ENCODE results near the gene TRABD2B. TPM values are rescaled to one million over a fixed set of nuclear protein-coding genes. Genes with fewer than 3 reads are reported as not detected.

TRABD2B gene
- total RNA-seq, 2 experiments from 2014 or later = not detected

DNA sequence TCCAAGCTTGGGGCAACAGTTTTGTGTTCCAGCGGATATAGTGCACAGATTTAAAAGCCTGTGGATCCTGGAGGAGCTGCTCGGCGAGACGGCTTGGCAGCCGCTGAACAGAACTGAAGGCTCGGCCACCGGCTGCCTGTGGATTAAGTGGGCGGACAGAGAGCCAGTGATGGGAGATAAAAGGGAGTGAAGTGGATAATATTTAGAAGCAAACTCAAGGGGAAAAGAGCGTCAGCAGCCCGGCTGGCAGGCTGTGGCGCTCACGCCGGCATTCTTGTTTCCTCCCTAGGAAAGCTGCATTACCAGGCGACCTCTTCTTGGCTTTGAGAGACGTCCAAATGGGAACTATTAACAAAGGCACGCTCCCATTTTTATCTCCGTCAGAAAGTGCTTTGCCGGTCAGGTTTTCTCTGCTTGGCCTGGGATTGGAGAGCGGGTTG is 10.4 kb downstream of the TRABD2B start:
- POLR2A ChIA-PET = no interaction called here
- H3K4me1 Mint-ChIP-seq (ENCODE audit: low read depth) = peaks cover 3% of the 10 kb centered on the region
- H3K4me3 Mint-ChIP-seq = no peak overlapping the region
- no peak overlapping the region for H3K27ac Mint-ChIP-seq
- DNase-seq = no peak
- H3K36me3 Mint-ChIP-seq (ENCODE audit: low read depth) = no peaks in the 10 kb centered on the region
- CTCF ChIA-PET = interaction anchor here (1.2 kb wide), 1 partner anchor 10 kb away, joined by 3 read pairs; the partner anchor contains the start of gene TRABD2B
- H3K9me3 Mint-ChIP-seq (ENCODE audit: insufficient read depth) = no peaks in the 10 kb centered on the region
- peaks cover 53% of the 10 kb centered on the region for H3K27me3 Mint-ChIP-seq (ENCODE audit: low read depth)
- ATAC-seq = no peak

DNA sequence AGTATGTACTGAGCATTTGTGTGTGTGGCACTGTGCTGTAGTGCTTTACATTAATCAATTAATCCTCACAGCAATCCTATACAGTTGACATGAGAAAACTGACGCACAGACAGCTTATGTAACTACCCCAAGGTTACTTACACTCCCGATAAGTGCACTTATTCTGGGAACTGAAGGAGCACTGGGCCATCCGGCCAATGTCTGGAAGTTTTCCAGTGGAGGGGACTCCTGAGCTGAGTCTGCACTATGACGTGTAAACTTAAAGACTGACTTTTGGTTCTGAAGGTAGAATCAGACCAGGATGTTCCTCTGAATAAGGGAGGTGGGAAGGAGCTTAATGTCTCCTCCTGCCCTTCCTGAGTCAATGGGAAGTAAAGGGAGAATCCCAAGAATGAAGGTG is 12.2 kb downstream of the TRABD2B start:
- no peak overlapping the region for H3K27ac Mint-ChIP-seq
- DNase-seq = no peak
- no peak for ATAC-seq
- no peak overlapping the region for H3K4me3 Mint-ChIP-seq
- peaks cover 47% of the 10 kb centered on the region for H3K27me3 Mint-ChIP-seq (ENCODE audit: low read depth)
- POLR2A ChIA-PET = no interaction called here
- peaks cover 3% of the 10 kb centered on the region for H3K4me1 Mint-ChIP-seq (ENCODE audit: low read depth)
- CTCF ChIA-PET = interaction anchor here (0.7 kb wide), 1 partner anchor 13 kb away, joined by 3 read pairs; the partner anchor contains the start of gene TRABD2B
- no peaks in the 10 kb centered on the region for H3K36me3 Mint-ChIP-seq (ENCODE audit: low read depth)
- no peaks in the 10 kb centered on the region for H3K9me3 Mint-ChIP-seq (ENCODE audit: insufficient read depth)

DNA sequence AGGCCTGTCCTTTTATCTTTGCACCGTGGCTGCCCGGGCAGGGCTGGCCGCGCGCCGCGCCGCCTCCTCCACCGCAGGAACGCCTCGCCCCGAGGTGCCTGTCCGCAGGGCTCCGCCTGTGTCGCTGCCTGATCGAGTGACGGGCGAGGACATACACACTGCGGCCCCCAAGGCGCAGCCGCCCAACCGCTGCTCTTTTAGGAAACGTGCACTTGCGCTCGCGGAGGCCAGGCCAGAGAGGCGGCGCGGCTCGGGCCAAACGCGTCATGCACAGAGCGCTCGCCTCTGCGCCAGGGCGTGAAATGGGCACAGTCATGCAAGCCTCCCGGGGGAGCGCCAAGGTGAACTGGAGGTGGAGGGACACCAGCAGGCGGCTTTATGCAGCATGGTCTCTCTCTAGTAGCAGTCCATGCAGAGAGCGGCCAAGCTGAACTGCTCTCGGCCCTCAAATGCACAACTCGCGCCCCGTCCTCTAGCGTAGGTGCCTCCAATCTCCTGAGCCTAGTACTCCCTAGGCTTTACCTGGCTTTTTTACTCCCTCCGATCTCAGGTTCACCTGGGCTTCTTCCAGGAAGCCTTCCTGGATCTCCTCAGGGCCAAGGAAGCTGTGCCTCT is 12.9 kb downstream of the TRABD2B start:
- peaks cover 47% of the 10 kb centered on the region for H3K27me3 Mint-ChIP-seq (ENCODE audit: low read depth)
- ChIA-PET CTCF (no interaction called here), POLR2A (no interaction called here)
- H3K27ac Mint-ChIP-seq = no peak overlapping the region
- no peaks in the 10 kb centered on the region for H3K36me3 Mint-ChIP-seq (ENCODE audit: low read depth)
- DNase-seq (no peak), ATAC-seq (no peak)
- no peak overlapping the region for H3K4me3 Mint-ChIP-seq
- H3K9me3 Mint-ChIP-seq (ENCODE audit: insufficient read depth) = no peaks in the 10 kb centered on the region
- peaks cover 3% of the 10 kb centered on the region for H3K4me1 Mint-ChIP-seq (ENCODE audit: low read depth)

DNA sequence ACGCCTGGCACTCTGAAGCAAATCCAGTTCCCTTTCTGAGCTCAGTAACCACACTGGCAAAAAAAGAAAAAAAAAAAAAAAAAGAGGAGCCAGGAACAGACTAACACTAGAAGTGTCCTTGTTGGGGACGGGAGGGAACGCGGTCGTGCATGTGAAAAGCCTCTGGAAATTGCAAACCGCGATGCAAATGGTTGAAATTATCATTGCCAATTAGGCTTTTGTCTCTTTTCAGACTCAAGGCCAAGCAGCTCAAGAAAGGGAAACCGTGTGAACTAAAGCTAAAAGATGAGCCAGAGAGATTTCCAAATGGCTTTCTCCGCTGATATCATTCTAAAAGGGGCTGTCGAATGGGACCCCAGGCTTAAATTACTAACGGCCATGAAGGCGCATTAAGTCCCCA is 13.5 kb downstream of the TRABD2B start:
- peaks cover 3% of the 10 kb centered on the region for H3K4me1 Mint-ChIP-seq (ENCODE audit: low read depth)
- CTCF ChIA-PET = no interaction called here
- H3K27me3 Mint-ChIP-seq (ENCODE audit: low read depth) = peaks cover 45% of the 10 kb centered on the region

DNA sequence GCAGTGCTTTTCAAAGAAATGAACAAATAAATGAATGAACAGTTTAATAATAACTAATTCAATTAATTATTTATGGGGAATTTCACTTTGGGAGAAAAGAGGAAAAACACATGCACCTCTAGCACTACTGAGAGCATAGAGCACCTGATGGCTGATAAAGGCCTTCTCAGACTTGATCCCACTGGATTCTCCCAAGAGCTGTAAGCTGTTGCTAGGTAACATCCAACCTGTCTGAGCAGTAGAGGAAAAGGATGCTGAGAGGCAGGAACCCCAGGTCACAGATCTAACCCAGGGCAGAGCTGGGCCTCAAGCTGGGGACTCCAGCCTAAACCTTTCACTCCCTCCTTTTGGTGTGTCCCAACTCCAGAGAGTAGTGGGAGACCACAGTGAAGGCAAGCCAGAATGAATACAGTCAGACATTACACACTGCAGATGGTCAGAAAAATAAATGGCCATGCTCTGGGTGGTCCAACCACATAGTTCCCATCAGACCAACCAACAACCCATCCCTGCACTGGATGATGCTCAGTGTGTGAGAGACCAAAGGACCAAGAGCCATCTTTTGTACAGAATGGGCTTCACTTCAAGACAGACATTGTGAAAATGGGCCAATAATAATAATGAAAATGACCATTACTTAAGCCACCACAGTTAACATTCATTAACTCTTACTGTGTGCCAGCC is 15.4 kb downstream of the TRABD2B start:
- no peaks in the 10 kb centered on the region for H3K9me3 Mint-ChIP-seq (ENCODE audit: insufficient read depth)
- CTCF ChIA-PET = no interaction called here

More for the DNA sequence above, 13.5 kb downstream of the TRABD2B start:
- Mint-ChIP-seq H3K36me3 (ENCODE audit: low read depth) (no peaks in the 10 kb centered on the region), H3K4me3 (no peak overlapping the region), H3K9me3 (ENCODE audit: insufficient read depth) (no peaks in the 10 kb centered on the region), H3K27ac (no peak overlapping the region)
- POLR2A ChIA-PET = no interaction called here
- DNase-seq (no peak), ATAC-seq (no peak)

DNA sequence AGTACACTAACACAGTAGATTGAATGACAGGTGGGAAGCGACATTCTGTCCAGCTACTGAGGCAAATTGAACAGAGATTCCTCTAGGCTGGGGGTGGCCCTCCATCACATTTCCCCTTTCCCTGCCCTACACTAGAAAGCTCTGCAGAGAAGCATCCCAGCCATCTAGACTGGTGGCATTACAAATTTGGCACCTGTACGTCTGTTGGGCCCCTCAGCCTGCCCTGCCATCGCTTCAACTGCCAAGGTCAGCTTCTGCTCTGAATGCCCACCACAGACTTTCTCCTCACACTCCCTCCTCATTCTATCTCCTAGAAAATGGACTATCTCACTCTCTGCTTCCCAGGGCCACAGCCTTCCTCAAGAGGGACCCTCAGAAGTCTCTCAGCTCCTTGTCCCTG is 16.7 kb downstream of the TRABD2B start:
- no peaks in the 10 kb centered on the region for H3K36me3 Mint-ChIP-seq (ENCODE audit: low read depth)
- no peaks in the 10 kb centered on the region for H3K9me3 Mint-ChIP-seq (ENCODE audit: insufficient read depth)
- H3K4me1 Mint-ChIP-seq (ENCODE audit: low read depth) = peaks cover 3% of the 10 kb centered on the region
- no peak for ATAC-seq
- H3K27me3 Mint-ChIP-seq (ENCODE audit: low read depth) = peaks cover 31% of the 10 kb centered on the region
- H3K27ac Mint-ChIP-seq = no peak overlapping the region
- no peak for DNase-seq
- ChIA-PET POLR2A (no interaction called here), CTCF (interaction anchor here (0.8 kb wide), 1 partner anchor 17 kb away, joined by 3 read pairs; the partner anchor contains the start of gene TRABD2B)
- no peak overlapping the region for H3K4me3 Mint-ChIP-seq

More for the DNA sequence above, 15.4 kb downstream of the TRABD2B start:
- H3K27me3 Mint-ChIP-seq (ENCODE audit: low read depth) = peaks cover 43% of the 10 kb centered on the region
- H3K4me3 Mint-ChIP-seq = no peak overlapping the region
- H3K36me3 Mint-ChIP-seq (ENCODE audit: low read depth) = no peaks in the 10 kb centered on the region
- ATAC-seq = no peak
- peaks cover 3% of the 10 kb centered on the region for H3K4me1 Mint-ChIP-seq (ENCODE audit: low read depth)
- DNase-seq = no peak
- POLR2A ChIA-PET = no interaction called here
- H3K27ac Mint-ChIP-seq = no peak overlapping the region

DNA sequence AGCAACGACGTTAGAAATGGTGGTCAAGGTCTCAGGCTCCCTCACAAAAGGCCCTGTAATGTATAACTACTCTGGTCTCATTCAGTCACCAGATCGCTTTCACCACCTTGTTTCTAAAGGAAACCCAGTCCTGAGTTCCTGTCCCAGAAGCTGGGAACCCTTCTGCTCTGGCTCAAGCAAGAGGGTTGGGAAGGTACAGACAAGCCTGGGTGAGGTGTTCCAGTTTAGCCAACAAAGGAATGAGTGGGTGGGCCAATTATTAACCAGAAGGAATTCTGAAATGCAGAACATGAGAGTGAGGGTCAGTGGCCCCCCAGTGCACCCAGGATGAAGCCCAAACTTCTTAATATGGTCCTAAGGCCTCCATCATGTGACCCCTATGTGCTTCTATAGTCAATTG is 17.5 kb downstream of the TRABD2B start:
- peaks cover 3% of the 10 kb centered on the region for H3K4me1 Mint-ChIP-seq (ENCODE audit: low read depth)
- H3K9me3 Mint-ChIP-seq (ENCODE audit: insufficient read depth) = no peaks in the 10 kb centered on the region
- H3K4me3 Mint-ChIP-seq = no peak overlapping the region
- H3K36me3 Mint-ChIP-seq (ENCODE audit: low read depth) = no peaks in the 10 kb centered on the region
- ChIA-PET POLR2A (no interaction called here), CTCF (no interaction called here)
- no peak overlapping the region for H3K27ac Mint-ChIP-seq
- ATAC-seq = no peak
- H3K27me3 Mint-ChIP-seq (ENCODE audit: low read depth) = peaks cover 24% of the 10 kb centered on the region
- DNase-seq = no peak

DNA sequence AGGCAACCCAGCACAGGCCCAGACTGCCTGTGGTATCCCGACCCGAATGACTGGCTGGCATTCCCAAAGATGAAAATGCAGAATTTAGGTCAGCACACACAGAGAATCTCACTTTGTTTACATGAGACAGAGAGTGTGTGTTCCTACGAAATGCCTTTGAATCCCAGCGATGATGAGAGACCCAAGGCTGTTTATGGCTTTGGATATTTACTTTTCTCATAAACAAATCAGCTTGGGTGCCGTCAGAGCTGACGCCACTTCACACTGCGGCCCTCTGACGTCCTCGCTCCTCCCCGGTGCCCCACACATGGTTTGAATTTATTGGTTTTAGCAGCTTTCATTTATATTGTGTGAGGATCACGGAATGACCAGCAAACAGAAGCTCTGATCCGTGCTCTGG is 18.7 kb downstream of the TRABD2B start:
- Mint-ChIP-seq H3K9me3 (ENCODE audit: insufficient read depth) (no peaks in the 10 kb centered on the region), H3K27ac (no peak overlapping the region), H3K36me3 (ENCODE audit: low read depth) (no peaks in the 10 kb centered on the region), H3K27me3 (ENCODE audit: low read depth) (peaks cover 14% of the 10 kb centered on the region), H3K4me3 (no peak overlapping the region), H3K4me1 (ENCODE audit: low read depth) (no peaks in the 10 kb centered on the region)
- POLR2A ChIA-PET = no interaction called here
- CTCF ChIA-PET = no interaction called here
- no peak for DNase-seq
- no peak for ATAC-seq

DNA sequence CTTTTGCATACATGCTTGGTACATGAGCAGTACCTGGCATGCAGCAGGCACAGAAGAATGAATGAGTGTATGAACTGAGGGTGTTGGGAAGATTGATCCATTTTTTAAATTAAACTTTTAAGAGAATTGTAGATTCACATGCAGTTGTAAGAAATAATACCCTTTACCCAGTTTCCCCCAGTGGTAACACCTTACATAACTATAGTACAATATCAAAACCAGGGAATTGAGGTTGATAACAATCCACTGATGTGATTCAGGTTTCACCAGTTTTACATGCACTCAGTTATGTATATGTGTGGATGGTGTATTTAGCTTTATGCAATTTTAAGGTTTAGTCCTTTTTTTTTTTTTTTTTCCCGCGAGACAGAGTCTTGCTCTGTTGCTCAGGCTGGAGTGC is 20.5 kb downstream of the TRABD2B start:
- CTCF ChIA-PET = no interaction called here
- peaks cover under 1% of the 10 kb centered on the region for H3K27me3 Mint-ChIP-seq (ENCODE audit: low read depth)
- no peak for ATAC-seq
- POLR2A ChIA-PET = no interaction called here
- no peak overlapping the region for H3K27ac Mint-ChIP-seq
- H3K4me3 Mint-ChIP-seq = no peak overlapping the region
- no peaks in the 10 kb centered on the region for H3K4me1 Mint-ChIP-seq (ENCODE audit: low read depth)
- no peaks in the 10 kb centered on the region for H3K9me3 Mint-ChIP-seq (ENCODE audit: insufficient read depth)
- no peak for DNase-seq
- no peaks in the 10 kb centered on the region for H3K36me3 Mint-ChIP-seq (ENCODE audit: low read depth)

DNA sequence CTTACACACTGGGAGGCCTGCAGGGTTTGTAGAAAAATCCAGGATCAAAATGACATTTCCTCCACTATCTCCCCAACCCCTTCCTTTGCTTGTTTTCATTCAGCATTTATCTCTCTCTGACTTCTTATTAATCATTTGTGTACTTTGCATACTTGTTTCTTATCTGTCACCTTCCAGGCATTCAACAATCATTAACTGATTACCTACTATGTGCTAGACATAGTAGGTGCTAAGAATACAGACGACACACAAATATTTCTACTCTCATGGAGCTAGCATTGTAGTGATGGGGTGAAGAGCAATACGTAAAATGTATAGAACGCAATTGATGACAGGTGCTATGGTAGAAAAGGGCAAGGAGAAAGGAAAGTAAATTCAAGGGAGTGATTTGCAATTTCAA is 20.9 kb downstream of the TRABD2B start:
- H3K27me3 Mint-ChIP-seq (ENCODE audit: low read depth) = no peaks in the 10 kb centered on the region
- H3K9me3 Mint-ChIP-seq (ENCODE audit: insufficient read depth) = no peaks in the 10 kb centered on the region
- H3K4me3 Mint-ChIP-seq = no peak overlapping the region
- ChIA-PET POLR2A (no interaction called here), CTCF (no interaction called here)
- no peaks in the 10 kb centered on the region for H3K36me3 Mint-ChIP-seq (ENCODE audit: low read depth)
- no peak for DNase-seq
- no peak for ATAC-seq
- no peaks in the 10 kb centered on the region for H3K4me1 Mint-ChIP-seq (ENCODE audit: low read depth)
- H3K27ac Mint-ChIP-seq = no peak overlapping the region

DNA sequence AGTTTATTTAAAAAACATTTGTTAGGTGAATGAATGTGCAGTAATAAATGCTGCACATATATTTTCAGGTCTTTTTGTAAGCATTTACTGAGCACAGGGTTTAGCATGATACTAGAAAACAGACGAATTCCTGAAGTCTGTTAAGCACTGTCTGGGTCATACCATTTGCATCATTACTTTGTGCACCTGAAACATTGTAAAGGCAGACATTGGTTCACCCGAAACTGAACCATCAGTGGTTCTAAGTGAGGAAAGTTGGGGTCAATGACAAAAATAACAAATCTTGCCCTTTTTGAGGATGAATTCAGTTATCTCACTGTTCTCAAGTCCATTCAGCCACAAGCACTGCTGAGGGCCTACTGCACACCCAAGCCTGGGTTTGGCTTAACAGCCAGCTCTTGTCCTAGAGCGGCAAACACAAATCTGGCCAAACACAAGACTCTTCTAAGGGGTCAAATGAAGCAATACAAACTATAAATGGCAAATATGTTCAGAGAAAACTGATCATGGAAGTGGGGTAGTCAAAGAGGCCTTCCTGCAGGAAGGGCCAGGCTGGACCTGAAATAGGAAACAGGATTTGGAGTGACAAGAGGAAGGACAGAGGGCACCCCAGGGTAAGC is 21.8 kb downstream of the TRABD2B start:
- Mint-ChIP-seq H3K4me3 (no peak overlapping the region), H3K27ac (no peak overlapping the region), H3K9me3 (ENCODE audit: insufficient read depth) (no peaks in the 10 kb centered on the region), H3K36me3 (ENCODE audit: low read depth) (no peaks in the 10 kb centered on the region), H3K4me1 (ENCODE audit: low read depth) (no peaks in the 10 kb centered on the region), H3K27me3 (ENCODE audit: low read depth) (no peaks in the 10 kb centered on the region)
- ATAC-seq = no peak
- ChIA-PET POLR2A (no interaction called here), CTCF (no interaction called here)
- no peak for DNase-seq

DNA sequence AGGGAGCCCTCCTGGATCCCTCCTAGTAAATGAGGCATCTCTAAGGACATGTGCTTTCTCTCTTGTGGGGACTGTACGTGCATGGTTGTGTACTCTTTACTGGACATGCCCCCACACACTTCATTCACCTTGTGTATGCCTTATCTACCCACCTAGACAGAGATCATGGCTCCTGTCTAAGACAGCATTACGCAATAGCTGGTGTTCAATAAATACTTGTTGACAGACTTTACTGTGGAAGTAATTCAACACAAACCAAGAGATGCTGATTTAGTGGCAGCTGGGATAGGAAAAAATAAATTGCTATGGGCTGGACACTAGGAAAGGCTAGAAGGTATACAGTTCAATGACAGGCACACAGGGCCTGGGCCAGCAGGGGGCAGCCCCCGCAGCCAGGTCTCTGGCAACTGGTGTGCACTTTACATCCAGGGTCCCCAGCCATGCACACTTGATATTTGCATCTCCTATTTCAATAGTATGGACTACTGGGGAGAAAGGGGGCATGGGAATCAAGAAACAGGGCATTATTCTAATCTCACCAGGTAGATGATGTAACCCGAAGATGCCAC is 24.2 kb downstream of the TRABD2B start:
- no peaks in the 10 kb centered on the region for H3K9me3 Mint-ChIP-seq (ENCODE audit: insufficient read depth)
- DNase-seq (no peak), ATAC-seq (no peak)
- peaks cover 2% of the 10 kb centered on the region for H3K27me3 Mint-ChIP-seq (ENCODE audit: low read depth)
- no peaks in the 10 kb centered on the region for H3K4me1 Mint-ChIP-seq (ENCODE audit: low read depth)
- ChIA-PET POLR2A (no interaction called here), CTCF (no interaction called here)
- H3K4me3 Mint-ChIP-seq = no peak overlapping the region
- H3K36me3 Mint-ChIP-seq (ENCODE audit: low read depth) = no peaks in the 10 kb centered on the region
- no peak overlapping the region for H3K27ac Mint-ChIP-seq
